ENCODE measurements around the gene RIN3. TPM values are rescaled to one million over a fixed set of nuclear protein-coding genes. Genes with fewer than 3 reads are reported as not detected.

Gene RIN3
- 1 to 10 TPM; 5.6 to 7.6 (median 6.7) TPM for polyA plus RNA-seq (ENCODE audit: insufficient read length in 4 of 4)

- DNase-seq (ENCODE audit: low read depth in 4 of 4, low spot score in 2 of 4), result peak in 1 of 4 donors; percentile 27
Measured at GRCh38 chr14:92513204-92513965, at the start of gene RIN3. TSS of gene RIN3 (plus strand) at chr14:92513781. CDS start at chr14:92513933, 152 bp downstream.

- no peak for DNase-seq (ENCODE audit: low read depth in 4 of 4, low spot score in 2 of 4)
Measured at GRCh38 chr14:92464156-92464555, 49.4 kb upstream of the RIN3 start.

GRCh38 chr14:92464716-92465115 is 48.9 kb upstream of the RIN3 start:
- DNase-seq (ENCODE audit: low read depth in 4 of 4, low spot score in 2 of 4), result no peak

GRCh38 chr14:92465353-92466055 is 48.1 kb upstream of the RIN3 start:
- no peak for DNase-seq (ENCODE audit: low read depth in 4 of 4, low spot score in 2 of 4)

- no peak for DNase-seq (ENCODE audit: low read depth in 4 of 4, low spot score in 2 of 4)
Measured at GRCh38 chr14:92466059-92466458, 47.5 kb upstream of the RIN3 start.

GRCh38 chr14:92469515-92469914 is 44.1 kb upstream of the RIN3 start:
- DNase-seq (ENCODE audit: low read depth in 4 of 4, low spot score in 2 of 4), result no peak

GRCh38 chr14:92470215-92470614 is 43.4 kb upstream of the RIN3 start:
- no peak for DNase-seq (ENCODE audit: low read depth in 4 of 4, low spot score in 2 of 4)

- DNase-seq (ENCODE audit: low read depth in 4 of 4, low spot score in 2 of 4), result no peak
Measured at GRCh38 chr14:92470811-92471210, 42.8 kb upstream of the RIN3 start.

GRCh38 chr14:92471919-92472318 is 41.7 kb upstream of the RIN3 start:
- no peak for DNase-seq (ENCODE audit: low read depth in 4 of 4, low spot score in 2 of 4)

- no peak for DNase-seq (ENCODE audit: low read depth in 4 of 4, low spot score in 2 of 4)
Measured at GRCh38 chr14:92472860-92473259, 40.7 kb upstream of the RIN3 start.

GRCh38 chr14:92473261-92473968 is 40.2 kb upstream of the RIN3 start:
- DNase-seq (ENCODE audit: low read depth in 4 of 4, low spot score in 2 of 4), result no peak

GRCh38 chr14:92473969-92474535 is 39.5 kb upstream of the RIN3 start:
- no peak for DNase-seq (ENCODE audit: low read depth in 4 of 4, low spot score in 2 of 4)

- DNase-seq (ENCODE audit: low read depth in 4 of 4, low spot score in 2 of 4), result no peak
Measured at GRCh38 chr14:92475037-92475436, 38.5 kb upstream of the RIN3 start.

GRCh38 chr14:92475451-92476187 is 38.0 kb upstream of the RIN3 start:
- no peak for DNase-seq (ENCODE audit: low read depth in 4 of 4, low spot score in 2 of 4)

GRCh38 chr14:92480856-92481255 is 32.7 kb upstream of the RIN3 start:
- DNase-seq (ENCODE audit: low read depth in 4 of 4, low spot score in 2 of 4), result no peak

- DNase-seq (ENCODE audit: low read depth in 4 of 4, low spot score in 2 of 4), result no peak
Measured at GRCh38 chr14:92481386-92481785, 32.2 kb upstream of the RIN3 start.

GRCh38 chr14:92481811-92482555 is 31.6 kb upstream of the RIN3 start:
- DNase-seq (ENCODE audit: low read depth in 4 of 4, low spot score in 2 of 4), result no peak

GRCh38 chr14:92482621-92483319 is 30.8 kb upstream of the RIN3 start:
- DNase-seq (ENCODE audit: low read depth in 4 of 4, low spot score in 2 of 4), result no peak
